Measurements from ENCODE around the gene SLC16A10.

- no peak for TF ChIP-seq CTCF (IDR thresholded peaks at IDR 0.05)
- no peak for TF ChIP-seq EZH2phosphoT487 (IDR thresholded peaks at IDR 0.05)
- TF ChIP-seq EZH2 (IDR thresholded peaks at IDR 0.05): no peak
Observed at GRCh38 chr6:111250791-111251354, 163.6 kb downstream of the SLC16A10 start.
